HepG2 (cell line): ENCODE data around the gene VSX1. TPM values are rescaled to one million over a fixed set of nuclear protein-coding genes. Genes with fewer than 3 reads are reported as not detected.

Experiments used
- BORCS8-MEF2B ChIP-seq: sonication (generic); formaldehyde crosslinking; IDR thresholded peaks from 2 replicates; pipeline ENCODE4 v1.8.0; 2022; ENCODE audit warnings: mild to moderate bottlenecking, missing genetic modification reagents
- HMGXB4 ChIP-seq, 2 experiments: sonication (generic) in 1 of 2; formaldehyde crosslinking in 1 of 2; IDR thresholded peaks; 2 replicates each; pipeline versions ENCODE4 v1.4.0 to v1.6.1; 2018 to 2020; ENCODE audit warnings: missing genetic modification reagents in 2 of 2, borderline replicate concordance in 1 of 2, low read depth in 1 of 2, mild to moderate bottlenecking in 1 of 2, missing biosample characterization in 1 of 2
- NFYC ChIP-seq: IDR thresholded peaks from 2 replicates; pipeline ENCODE4 v1.6.1; 2016; ENCODE audit warnings: missing genetic modification reagents, missing compliant biosample characterization
- NR3C1 ChIP-seq: sonication (generic); formaldehyde crosslinking; IDR thresholded peaks from 2 replicates; pipeline ENCODE4 v1.4.0; 2020; ENCODE audit warnings: missing genetic modification reagents
- ZNF18 ChIP-seq: sonication (generic); formaldehyde crosslinking; IDR thresholded peaks from 2 replicates; pipeline ENCODE4 v1.8.0; 2022; ENCODE audit warnings: mild to moderate bottlenecking, missing genetic modification reagents; ENCODE audit not compliant: insufficient replicate concordance
- ZNF230 ChIP-seq: sonication (generic); formaldehyde crosslinking; IDR thresholded peaks from 2 replicates; pipeline ENCODE4 v1.4.0; 2020; ENCODE audit warnings: mild to moderate bottlenecking, missing genetic modification reagents
- ZNF883 ChIP-seq: sonication (generic); formaldehyde crosslinking; IDR thresholded peaks from 2 replicates; pipeline ENCODE4 v1.5.1; 2020; ENCODE audit warnings: mild to moderate bottlenecking, missing genetic modification reagents; ENCODE audit errors: not compliant biosample characterization
- polyA plus RNA-seq, 8 experiments: library from polyadenylated mRNA; depleted of rRNA in 3 of 8; stranded (reverse) in 7 of 8; unstranded in 1 of 8; fragments of >200 nt; fragmentation: Illumina TruSeq in 4 of 8; extraction: Trizol in 4 of 8; gene quantifications; 2 replicates each; pipeline versions ENCODE4 v1.2.1 to v1.2.3, GENCODE V29; 2011 to 2016; ENCODE audit warnings: low read depth in 4 of 8, missing spikeins in 1 of 8, mixed read lengths in 1 of 8; ENCODE audit not compliant: insufficient read depth in 1 of 8
- total RNA-seq, 5 experiments: library from RNA; depleted of rRNA; stranded (reverse); fragments of >200 nt; fragmentation: Illumina TruSeq; extraction: Trizol; gene quantifications; 2 replicates each; pipeline ENCODE4 v1.2.3, GENCODE V29; 2016; ENCODE audit warnings: low read depth in 1 of 5

VSX1 gene
- total and polyA plus RNA-seq, 2 of the 13 experiments (the other 11 are each of a cell fraction or from before 2014, with no cell fraction given), result 0.04 TPM; not detected in 1

- TF ChIP-seq NR3C1 (CRISPR knock-in tag) (no peak), HMGXB4 (CRISPR knock-in tag; IDR thresholded peaks at IDR 0.05; ENCODE audit: borderline replicate concordance in 1 of 2, low read depth in 1 of 2) (peak in 1 of 2 experiments; percentile 37; a peak in 1 of 4 replicates), ZNF18 (CRISPR knock-in tag) (no peak), ZNF883 (CRISPR knock-in tag) (no peak), NFYC (CRISPR knock-in tag) (0 out of 2 replicates have a peak, but pooled peaks have one; percentile 15), ZNF230 (CRISPR knock-in tag) (no peak), BORCS8-MEF2B (0 out of 2 replicates have a peak, but pooled peaks have one; percentile 46)
Observed at GRCh38 chr20:25065625-25066338, 16.2 kb downstream of the VSX1 start (continued).
